ENCODE results near the gene IL23R. TPM values are rescaled to one million over a fixed set of nuclear protein-coding genes. Genes with fewer than 3 reads are reported as not detected.

The IL23R gene
- total and polyA plus RNA-seq, 2 of the 8 experiments (the other 6 are each of a cell fraction or from before 2014, with no cell fraction given) = not detected

- TF ChIP-seq, protein P1, sequence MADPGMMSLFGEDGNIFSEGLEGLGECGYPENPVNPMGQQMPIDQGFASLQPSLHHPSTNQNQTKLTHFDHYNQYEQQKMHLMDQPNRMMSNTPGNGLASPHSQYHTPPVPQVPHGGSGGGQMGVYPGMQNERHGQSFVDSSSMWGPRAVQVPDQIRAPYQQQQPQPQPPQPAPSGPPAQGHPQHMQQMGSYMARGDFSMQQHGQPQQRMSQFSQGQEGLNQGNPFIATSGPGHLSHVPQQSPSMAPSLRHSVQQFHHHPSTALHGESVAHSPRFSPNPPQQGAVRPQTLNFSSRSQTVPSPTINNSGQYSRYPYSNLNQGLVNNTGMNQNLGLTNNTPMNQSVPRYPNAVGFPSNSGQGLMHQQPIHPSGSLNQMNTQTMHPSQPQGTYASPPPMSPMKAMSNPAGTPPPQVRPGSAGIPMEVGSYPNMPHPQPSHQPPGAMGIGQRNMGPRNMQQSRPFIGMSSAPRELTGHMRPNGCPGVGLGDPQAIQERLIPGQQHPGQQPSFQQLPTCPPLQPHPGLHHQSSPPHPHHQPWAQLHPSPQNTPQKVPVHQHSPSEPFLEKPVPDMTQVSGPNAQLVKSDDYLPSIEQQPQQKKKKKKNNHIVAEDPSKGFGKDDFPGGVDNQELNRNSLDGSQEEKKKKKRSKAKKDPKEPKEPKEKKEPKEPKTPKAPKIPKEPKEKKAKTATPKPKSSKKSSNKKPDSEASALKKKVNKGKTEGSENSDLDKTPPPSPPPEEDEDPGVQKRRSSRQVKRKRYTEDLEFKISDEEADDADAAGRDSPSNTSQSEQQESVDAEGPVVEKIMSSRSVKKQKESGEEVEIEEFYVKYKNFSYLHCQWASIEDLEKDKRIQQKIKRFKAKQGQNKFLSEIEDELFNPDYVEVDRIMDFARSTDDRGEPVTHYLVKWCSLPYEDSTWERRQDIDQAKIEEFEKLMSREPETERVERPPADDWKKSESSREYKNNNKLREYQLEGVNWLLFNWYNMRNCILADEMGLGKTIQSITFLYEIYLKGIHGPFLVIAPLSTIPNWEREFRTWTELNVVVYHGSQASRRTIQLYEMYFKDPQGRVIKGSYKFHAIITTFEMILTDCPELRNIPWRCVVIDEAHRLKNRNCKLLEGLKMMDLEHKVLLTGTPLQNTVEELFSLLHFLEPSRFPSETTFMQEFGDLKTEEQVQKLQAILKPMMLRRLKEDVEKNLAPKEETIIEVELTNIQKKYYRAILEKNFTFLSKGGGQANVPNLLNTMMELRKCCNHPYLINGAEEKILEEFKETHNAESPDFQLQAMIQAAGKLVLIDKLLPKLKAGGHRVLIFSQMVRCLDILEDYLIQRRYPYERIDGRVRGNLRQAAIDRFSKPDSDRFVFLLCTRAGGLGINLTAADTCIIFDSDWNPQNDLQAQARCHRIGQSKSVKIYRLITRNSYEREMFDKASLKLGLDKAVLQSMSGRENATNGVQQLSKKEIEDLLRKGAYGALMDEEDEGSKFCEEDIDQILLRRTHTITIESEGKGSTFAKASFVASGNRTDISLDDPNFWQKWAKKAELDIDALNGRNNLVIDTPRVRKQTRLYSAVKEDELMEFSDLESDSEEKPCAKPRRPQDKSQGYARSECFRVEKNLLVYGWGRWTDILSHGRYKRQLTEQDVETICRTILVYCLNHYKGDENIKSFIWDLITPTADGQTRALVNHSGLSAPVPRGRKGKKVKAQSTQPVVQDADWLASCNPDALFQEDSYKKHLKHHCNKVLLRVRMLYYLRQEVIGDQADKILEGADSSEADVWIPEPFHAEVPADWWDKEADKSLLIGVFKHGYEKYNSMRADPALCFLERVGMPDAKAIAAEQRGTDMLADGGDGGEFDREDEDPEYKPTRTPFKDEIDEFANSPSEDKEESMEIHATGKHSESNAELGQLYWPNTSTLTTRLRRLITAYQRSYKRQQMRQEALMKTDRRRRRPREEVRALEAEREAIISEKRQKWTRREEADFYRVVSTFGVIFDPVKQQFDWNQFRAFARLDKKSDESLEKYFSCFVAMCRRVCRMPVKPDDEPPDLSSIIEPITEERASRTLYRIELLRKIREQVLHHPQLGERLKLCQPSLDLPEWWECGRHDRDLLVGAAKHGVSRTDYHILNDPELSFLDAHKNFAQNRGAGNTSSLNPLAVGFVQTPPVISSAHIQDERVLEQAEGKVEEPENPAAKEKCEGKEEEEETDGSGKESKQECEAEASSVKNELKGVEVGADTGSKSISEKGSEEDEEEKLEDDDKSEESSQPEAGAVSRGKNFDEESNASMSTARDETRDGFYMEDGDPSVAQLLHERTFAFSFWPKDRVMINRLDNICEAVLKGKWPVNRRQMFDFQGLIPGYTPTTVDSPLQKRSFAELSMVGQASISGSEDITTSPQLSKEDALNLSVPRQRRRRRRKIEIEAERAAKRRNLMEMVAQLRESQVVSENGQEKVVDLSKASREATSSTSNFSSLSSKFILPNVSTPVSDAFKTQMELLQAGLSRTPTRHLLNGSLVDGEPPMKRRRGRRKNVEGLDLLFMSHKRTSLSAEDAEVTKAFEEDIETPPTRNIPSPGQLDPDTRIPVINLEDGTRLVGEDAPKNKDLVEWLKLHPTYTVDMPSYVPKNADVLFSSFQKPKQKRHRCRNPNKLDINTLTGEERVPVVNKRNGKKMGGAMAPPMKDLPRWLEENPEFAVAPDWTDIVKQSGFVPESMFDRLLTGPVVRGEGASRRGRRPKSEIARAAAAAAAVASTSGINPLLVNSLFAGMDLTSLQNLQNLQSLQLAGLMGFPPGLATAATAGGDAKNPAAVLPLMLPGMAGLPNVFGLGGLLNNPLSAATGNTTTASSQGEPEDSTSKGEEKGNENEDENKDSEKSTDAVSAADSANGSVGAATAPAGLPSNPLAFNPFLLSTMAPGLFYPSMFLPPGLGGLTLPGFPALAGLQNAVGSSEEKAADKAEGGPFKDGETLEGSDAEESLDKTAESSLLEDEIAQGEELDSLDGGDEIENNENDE (IDR thresholded peaks at IDR 0.05; ENCODE audit: insufficient replicate concordance, low read length) = no peak
- no peak for TF ChIP-seq CEBPB (IDR thresholded peaks at IDR 0.05; ENCODE audit: low read depth, low read length)
- TF ChIP-seq CREB1 (IDR thresholded peaks at IDR 0.05) = no peak
- TF ChIP-seq CHD2 (IDR thresholded peaks at IDR 0.05; ENCODE audit: low read length) = no peak
- TF ChIP-seq KDM5A (IDR thresholded peaks at IDR 0.05; ENCODE audit: low read length) = no peak
- TF ChIP-seq HDAC2 (IDR thresholded peaks at IDR 0.05; ENCODE audit: borderline replicate concordance in 1 of 2, low read depth in 2 of 2, low read length in 2 of 2) = no peak
- no peak for TF ChIP-seq NANOG (IDR thresholded peaks at IDR 0.05; ENCODE audit: insufficient read depth, low read depth, low read length, poor library complexity, severe bottlenecking)
- TF ChIP-seq EP300 (IDR thresholded peaks at IDR 0.05; ENCODE audit: borderline replicate concordance in 1 of 2, low read depth in 2 of 2, low read length in 2 of 2) = no peak
- no peak for TF ChIP-seq SP2 (IDR thresholded peaks at IDR 0.05; ENCODE audit: low read length)
- TF ChIP-seq RAD21 (IDR thresholded peaks at IDR 0.05 in 1 of 2, conservative IDR thresholded peaks at IDR 0.05 in 1 of 2; ENCODE audit: low read depth in 2 of 2, low read length in 2 of 2) = no peak
- TF ChIP-seq SIX5 (IDR thresholded peaks at IDR 0.05; ENCODE audit: low read depth, low read length) = no peak
- TF ChIP-seq JUND (IDR thresholded peaks at IDR 0.05; ENCODE audit: low read length) = no peak
Measured at GRCh38 chr1:67269061-67269460, 102.8 kb downstream of the IL23R start (continued).

All from H1 (cell line).